Lung microvascular endothelial cell (primary cell): ENCODE results near the gene RHOXF2. TPM values are rescaled to one million over a fixed set of nuclear protein-coding genes. Genes with fewer than 3 reads are reported as not detected.
"Not testable (repeated sequence)": the region's sequence is repeated elsewhere in the genome, so short reads cannot be mapped to it uniquely, and the experiment has no call there.

ENCODE experiments used
- DNase-seq, 2 donors: peaks; one replicate each; pipeline versions ENCODE4 v3.0.0 to v3.0.0-alpha.2; 2010; ENCODE audit warnings: low read depth in 2 of 2
- total RNA-seq: library from RNA; depleted of rRNA; stranded (reverse); fragments of >200 nt; gene quantifications from 2 replicates; pipeline ENCODE4 v1.2.1, GENCODE V29; 2014

Gene RHOXF2, protein sequence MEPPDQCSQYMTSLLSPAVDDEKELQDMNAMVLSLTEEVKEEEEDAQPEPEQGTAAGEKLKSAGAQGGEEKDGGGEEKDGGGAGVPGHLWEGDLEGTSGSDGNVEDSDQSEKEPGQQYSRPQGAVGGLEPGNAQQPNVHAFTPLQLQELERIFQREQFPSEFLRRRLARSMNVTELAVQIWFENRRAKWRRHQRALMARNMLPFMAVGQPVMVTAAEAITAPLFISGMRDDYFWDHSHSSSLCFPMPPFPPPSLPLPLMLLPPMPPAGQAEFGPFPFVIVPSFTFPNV
- not detected in 2 replicates for total RNA-seq

GRCh38 chrX:120158313-120158712 is at the start of gene RHOXF2:
RHOXF2 (plus strand) TSS chrX:120158613; CDS start chrX:120158751, 138 bp downstream.
- not testable (repeated sequence) for DNase-seq

DNA sequence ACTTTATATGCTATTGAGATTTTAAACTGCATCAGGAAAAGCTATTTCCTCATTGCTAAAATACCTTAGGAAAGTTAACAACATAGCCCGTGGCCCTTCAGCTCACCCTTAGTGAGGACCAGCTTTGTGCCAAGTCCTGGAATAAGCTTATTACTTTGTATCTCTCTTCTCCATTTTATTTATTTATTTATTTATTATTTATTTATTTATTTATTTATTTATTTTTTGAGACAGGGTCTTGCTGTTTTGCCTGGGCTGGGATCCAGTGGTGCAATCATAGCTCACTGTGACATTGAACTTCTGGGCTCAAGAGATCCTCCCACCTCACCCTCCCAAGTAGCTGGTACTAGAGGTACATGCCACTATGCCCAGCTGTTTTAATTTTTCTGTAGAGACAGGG is 49.0 kb upstream of the RHOXF2 start:
- DNase-seq, result no peak

DNA sequence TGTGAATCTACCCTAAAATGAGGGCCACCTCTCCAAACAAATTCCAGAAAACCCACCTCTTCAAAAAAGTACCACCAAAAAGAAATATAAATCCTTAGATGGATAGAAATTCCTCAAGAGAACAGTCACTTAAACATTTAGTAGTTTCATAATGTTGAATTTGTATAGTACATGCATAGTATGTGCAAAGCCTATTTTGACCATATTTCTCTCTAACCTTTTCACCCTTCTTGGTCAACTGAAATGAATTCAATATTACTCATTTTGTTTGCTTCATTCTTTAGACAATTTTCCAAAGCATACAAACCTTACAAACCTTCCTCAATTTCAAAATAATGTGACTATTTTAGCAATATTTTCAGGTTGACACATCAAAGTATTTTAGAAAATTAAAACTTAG is 46.8 kb upstream of the RHOXF2 start:
- DNase-seq, result no peak

DNA sequence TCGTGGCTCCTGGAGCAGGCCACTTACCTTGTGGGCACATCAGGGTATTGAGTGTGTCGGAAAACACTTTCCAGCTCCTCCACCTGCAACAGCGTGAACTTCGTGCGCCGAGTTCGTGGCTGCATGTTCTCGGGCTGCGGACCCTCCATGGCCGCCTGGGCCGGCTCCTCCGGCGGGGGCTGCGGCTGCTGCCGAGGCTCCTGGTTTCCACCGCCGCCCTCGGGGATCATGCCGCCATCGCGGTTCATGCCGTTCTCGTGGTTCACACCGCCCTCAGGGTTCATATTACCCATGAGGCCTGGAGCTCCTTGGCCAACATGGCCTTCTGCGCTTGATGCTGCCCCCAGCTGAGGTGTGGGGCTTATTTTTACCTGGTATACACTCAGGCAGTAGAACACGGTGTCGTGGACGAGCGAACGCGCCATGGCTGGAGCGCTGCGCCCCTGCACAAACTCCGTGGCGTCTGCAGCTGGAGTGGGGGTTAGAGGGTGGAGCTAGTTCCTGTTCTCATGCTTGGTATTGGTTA is 42.9 kb upstream of the RHOXF2 start, which contains the start of gene RHOXF1:
TSS of gene RHOXF1 (minus strand) at position 476 of the 526 bp plus-strand sequence. CDS start at position 425, 51 bp downstream.
- no peak for DNase-seq

- no peak for DNase-seq
Measured at GRCh38 chrX:120120223-120120622, 38.2 kb upstream of the RHOXF2 start.

DNA sequence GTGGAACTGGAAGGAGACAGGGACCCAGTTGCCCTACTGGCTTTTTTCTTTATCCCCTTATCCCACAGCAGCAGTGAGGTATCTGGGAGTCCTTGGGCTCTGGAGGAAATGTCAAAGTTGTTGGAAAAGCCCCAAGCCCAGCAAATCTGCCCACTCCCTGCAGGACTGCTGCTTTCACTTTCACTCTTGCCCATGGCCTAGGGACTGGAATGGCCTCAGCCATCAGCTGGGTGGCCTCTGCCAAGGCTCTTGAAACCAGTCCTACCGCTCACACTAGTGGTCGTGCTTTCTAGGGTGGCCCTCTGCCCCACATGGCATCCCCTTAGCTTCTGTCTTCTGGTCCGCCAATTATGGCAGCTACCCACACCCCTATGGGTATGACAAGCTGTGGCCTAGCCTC is 33.0 kb upstream of the RHOXF2 start:
- peak; percentile 7 to 9 for DNase-seq

DNA sequence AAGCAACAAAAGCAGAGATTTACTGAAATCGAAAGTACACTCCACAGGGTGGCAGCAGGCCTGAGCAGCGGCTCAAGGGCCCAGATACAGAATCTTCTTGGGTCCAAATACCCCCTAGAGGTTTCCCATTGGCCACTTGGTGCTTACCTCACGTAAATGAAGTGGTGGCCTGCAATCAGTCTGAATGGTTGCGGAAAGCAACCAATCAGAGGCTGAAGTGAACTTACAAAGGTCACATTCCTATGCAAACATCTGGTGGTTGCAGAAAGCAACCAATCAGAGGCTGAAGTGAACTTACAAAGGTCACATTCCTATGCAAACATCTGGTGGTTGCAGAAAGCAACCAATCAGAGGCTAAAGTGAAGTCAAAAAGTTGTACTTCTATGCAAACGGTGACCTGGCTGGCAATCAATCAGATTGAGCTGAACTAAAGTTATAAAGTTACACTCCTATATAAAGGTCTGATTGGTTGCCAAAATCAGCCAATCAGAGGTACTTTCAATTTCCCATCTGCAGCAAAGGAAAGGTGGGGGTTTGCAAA is 30.0 kb upstream of the RHOXF2 start:
- DNase-seq, result not testable (repeated sequence)

DNA sequence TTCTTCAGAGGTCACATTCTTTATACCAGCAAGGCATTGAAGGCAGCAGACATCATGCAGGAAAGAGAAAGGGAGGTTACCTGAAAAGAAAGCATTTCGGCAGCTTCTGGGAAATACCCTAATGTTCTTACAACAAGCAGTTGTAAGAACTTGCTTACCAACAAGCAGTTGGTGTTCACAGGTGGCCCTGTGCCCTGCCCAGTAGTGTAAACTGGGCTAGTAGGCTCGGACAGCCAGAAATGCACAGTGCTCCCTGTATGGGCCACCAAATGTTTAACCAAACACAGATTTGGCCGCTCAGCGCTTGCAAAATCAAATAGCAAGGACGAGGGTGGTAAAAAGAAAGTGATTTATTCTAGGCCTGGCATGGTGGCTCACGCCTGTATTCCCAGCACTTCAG is 22.3 kb upstream of the RHOXF2 start:
- DNase-seq, result no peak

DNA sequence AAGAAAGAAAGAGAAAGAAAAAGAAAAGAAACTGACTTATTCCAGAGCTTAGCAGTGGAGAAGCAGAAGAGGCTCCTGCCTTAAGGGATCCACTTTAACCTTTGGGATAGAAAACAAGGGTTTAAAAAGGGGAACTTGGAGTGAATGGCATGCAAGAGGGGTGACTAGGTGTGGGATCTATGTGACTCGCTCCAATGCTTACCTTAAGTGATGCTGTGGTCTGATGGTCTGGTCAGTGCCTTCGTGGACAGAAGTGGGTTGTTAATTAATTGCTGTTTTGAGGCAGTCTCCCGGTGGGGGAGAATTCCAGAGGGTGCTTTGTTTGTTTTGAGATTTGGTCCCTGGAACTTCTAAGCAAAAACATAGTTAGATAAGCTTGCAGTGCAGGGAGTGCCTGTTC is 21.6 kb upstream of the RHOXF2 start:
- DNase-seq, result no peak

GRCh38 chrX:120137439-120137838 is 21.0 kb upstream of the RHOXF2 start:
- no peak for DNase-seq

DNA sequence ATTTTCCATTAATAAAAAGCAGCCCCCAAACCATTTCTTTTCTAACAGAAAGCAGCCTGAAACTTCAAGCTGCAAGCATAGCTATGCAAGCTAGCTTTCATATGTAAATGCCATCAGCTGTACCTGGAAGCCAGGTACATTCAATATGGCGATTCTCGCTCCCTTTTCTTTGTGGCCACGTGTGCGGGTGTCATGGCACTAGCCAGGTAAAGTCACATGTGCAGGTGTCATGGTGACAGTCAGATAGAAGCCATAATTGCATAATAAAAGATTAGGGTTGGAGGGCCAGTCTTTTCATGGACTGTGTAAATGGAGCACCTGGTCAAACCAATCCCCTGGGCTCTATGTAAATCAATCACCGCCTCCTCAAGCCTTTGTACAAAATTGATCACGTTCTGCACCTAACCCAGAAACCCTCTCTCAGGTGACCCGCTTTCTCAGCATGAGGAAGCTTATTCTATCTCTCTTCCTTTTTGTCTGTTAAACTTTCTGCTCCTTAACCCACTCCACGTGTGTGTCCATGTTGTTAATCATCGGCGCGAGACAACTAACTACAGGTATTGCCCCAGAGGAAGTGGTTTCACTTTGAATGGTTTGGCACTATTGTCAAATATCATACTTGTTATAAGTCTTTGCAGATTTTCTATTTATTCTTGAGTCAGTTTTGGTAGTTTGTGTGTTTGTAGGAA is 18.0 kb upstream of the RHOXF2 start:
- DNase-seq, result no peak

DNA sequence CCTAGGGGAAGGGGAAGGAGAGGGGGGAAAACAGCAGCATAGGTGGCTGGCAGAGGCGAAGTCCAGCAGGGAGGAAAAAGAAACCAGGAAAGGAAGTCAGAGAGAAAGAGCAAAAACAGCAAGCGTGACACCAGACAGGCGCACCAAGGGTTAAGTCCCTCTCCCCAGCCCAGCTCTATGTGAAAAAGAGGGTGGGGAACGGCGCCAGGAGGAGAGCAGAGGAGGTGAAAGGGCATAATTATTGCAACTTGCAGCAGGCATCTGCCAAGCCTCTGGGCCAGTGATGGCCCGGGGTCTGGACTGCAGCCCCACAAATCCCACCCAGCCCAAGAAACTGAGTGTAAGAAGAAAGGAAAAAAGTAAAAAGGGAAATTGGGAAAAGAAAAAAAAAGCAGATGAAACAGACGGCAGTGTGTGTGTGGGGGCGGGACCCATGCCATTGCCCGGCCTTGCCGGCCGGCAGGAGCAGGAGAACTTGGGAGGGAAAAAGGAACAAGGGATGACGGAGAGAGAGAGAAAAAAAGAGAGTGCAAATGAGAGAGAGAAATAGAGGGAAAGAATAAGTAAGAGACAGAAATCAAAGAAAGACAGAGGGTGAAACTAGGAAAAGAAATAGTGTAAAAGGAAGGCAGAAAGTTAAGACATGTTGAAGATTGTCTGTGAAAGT is 14.1 kb upstream of the RHOXF2 start:
- DNase-seq, result no peak

DNA sequence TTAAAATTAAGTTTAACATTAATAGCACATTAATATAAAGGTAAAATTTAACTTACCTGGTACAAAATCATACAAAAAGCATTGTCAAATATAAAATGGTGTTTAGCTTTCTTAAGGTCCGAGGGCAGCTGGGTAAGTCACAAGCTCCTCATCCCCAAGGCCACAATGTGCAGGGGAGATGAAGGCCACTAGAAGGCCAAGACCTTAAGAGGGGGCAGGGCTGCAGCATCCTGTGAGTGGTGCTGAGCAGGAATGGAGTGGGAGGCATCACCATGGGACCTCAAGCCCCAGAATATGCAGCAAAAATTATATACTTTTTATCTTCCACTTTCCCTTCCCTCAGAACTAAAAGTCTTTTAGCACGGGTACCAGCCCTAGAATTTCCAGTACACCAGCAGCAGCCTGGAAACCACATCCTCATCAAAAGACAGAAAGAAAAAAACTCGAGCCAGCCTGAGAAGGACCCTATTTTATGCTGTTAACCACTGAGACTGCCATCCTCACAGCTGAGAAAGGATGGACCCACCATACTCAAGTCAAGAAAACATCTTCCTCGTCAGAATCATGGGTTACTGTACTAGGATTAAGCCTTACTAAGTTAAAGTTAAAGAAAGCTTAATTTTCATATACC is 13.0 kb upstream of the RHOXF2 start:
- DNase-seq, result no peak

GRCh38 chrX:120146323-120146722 is 12.1 kb upstream of the RHOXF2 start:
- DNase-seq, result not testable (repeated sequence)

DNA sequence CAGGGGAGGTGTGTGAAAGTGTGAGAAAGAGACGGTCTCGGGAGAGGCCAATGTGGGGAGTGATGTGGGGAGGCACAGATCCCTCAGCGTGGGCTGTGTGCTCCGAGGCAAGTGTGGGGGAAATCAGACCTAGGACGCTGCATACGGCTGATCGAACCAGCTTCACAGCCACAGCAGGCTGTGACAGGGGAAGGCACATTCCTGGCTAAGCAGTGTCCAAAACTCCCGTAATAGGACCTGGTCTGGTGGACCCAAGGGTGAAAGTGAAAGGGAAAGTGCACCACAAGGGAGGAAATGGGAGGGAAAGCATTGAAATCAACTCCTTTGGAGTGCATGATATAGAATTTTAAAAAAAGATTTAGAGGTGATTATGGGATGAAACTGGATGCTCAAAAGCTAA is 10.9 kb upstream of the RHOXF2 start:
- DNase-seq, result no peak

- DNase-seq, result not testable (repeated sequence)
Measured at GRCh38 chrX:120150109-120150744, 8.2 kb upstream of the RHOXF2 start.

DNA sequence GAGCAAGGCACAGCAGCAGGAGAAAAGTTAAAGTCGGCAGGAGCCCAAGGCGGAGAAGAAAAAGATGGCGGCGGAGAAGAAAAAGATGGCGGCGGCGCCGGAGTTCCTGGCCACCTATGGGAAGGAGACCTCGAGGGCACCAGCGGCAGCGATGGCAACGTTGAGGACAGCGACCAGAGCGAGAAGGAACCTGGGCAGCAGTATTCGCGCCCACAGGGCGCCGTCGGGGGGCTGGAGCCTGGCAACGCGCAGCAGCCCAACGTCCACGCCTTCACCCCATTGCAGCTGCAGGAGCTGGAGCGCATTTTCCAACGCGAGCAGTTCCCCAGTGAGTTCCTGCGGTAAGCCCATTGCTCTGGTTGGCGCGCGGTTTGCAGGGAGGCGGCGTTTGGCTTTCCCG is 673 bp downstream of the RHOXF2 start:
- not testable (repeated sequence) for DNase-seq

- not testable (repeated sequence) for DNase-seq
Measured at GRCh38 chrX:120193254-120193653, 34.8 kb downstream of the RHOXF2 start.

DNA sequence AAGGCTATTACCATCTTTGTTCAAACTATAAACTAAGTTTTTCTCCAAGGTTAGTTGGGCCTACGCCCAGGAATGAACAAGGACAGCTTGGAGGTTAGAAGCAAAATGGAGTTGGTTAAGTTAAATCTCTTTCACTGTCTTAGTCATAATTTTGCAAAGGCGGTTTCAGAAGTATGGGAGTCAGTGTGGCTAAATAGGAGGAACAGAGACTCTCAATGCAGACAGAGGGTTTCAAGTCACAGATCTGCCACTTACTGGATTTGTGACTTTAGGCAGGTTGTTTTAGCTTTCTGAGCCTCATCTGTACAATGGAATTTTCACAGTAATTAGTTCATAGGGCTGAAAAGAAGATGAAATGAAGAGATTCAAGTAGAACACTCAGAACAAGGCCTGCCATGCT is 35.3 kb downstream of the RHOXF2 start:
- DNase-seq, result not testable (repeated sequence)

DNA sequence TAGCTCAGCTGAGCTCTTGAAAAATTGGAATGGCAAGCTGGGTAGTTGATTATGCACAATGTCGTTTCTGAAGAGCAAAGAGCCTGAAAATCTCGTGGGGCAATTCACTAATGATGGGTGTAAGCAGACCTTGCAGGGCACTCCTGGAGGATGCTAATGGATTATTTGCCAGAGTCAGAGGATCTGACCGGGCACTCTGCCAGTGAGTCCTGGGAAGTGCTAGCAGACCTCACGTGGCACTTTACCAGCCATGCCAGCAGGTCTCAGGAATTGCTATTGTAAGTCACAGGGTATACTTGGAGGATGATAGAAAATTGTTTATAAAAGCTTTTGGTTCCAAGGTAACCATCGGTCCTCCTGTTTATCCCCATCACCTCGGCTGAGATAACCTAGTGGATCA is 37.4 kb downstream of the RHOXF2 start:
- not testable (repeated sequence) for DNase-seq
